ENCODE measurements around the gene DLEU7. TPM values are rescaled to one million over a fixed set of nuclear protein-coding genes. Genes with fewer than 3 reads are reported as not detected.

Gene DLEU7
- total and polyA plus RNA-seq, 2 donors (not counting 1 experiment from before 2014, with no cell fraction given), result 0.07 to 0.25 TPM

- peaks cover 27% of the 10 kb centered on the region for H3K4me1 Mint-ChIP-seq
- WGBS (ENCODE audit: insufficient coverage), result 83% methylated on average over 4 of the region's 10 CpGs
- intact Hi-C loops (cut with micrococcal nuclease), result no loop called here
- Histone ChIP-seq H3K4me1 (ENCODE audit: control insufficient read depth in 2 of 2, insufficient read depth in 2 of 2, low read length in 2 of 2) (peaks cover 21 to 29% of the 10 kb centered on the region in 2 donors), H3K9ac (ENCODE audit: low read length) (peak overlapping the region; percentile 42), H2AFZ (ENCODE audit: insufficient read depth, low read depth, low read length, poor library complexity, severe bottlenecking) (peak overlapping the region; percentile 69), H4K20me1 (ENCODE audit: control insufficient read depth, insufficient read depth, low read length, poor library complexity, severe bottlenecking) (no peaks in the 10 kb centered on the region), H3K79me2 (ENCODE audit: control insufficient read depth, insufficient read depth, low read length) (no peaks in the 10 kb centered on the region), H3K27ac (ENCODE audit: low read length in 2 of 2) (no peak overlapping the region), H3K4me2 (replicated peaks; ENCODE audit: low read depth, low read length, poor library complexity, severe bottlenecking) (peak overlapping the region; percentile 78), H3K27me3 (replicated peaks in 1 of 4; ENCODE audit: control extremely low read depth in 1 of 4, control insufficient read depth in 3 of 4, insufficient read depth in 4 of 4, low read length in 3 of 4) (peaks cover 0 to 9% (median 4%) of the 10 kb centered on the region in 4 experiments), H3K4me3 (ENCODE audit: control extremely low read depth in 1 of 5, extremely low read depth in 1 of 5, insufficient read depth in 1 of 5, low read depth in 2 of 5, low read length in 4 of 5) (peak overlapping the region in 2 of 5 experiments; percentile 41 to 42), H3K36me3 (replicated peaks in 1 of 2; ENCODE audit: control extremely low read depth in 1 of 2, control insufficient read depth in 1 of 2, extremely low read depth in 1 of 2, insufficient read depth in 2 of 2, low read length in 1 of 2) (no peaks in the 10 kb centered on the region), H3K9me3 (ENCODE audit: control extremely low read depth in 1 of 3, control insufficient read depth in 2 of 3, insufficient read depth in 1 of 3, low read length in 2 of 3) (peaks cover 0 to 10% (median 0%) of the 10 kb centered on the region in 3 donors)
- ChIA-PET CTCF (no interaction called here), POLR2A (interaction anchor here (0.7 kb wide), 1 partner anchor 129 kb away, joined by 3 read pairs; no protein-coding TSS in a partner anchor)
- H3K9me3 Mint-ChIP-seq (ENCODE audit: insufficient read depth), result peaks cover 2% of the 10 kb centered on the region
- TF ChIP-seq CTCF (IDR thresholded peaks at IDR 0.05) (no peak), EZH2 (IDR thresholded peaks at IDR 0.05; ENCODE audit: borderline replicate concordance, insufficient read depth, low read depth, low read length, poor library complexity, severe bottlenecking) (no peak)
- peaks cover 6% of the 10 kb centered on the region for H3K27me3 Mint-ChIP-seq
- no peak for ATAC-seq (ENCODE audit: low read depth)
- peak overlapping the region; percentile 72 for H3K4me3 Mint-ChIP-seq
- no peak overlapping the region for H3K27ac Mint-ChIP-seq
- DNase-seq, result no peak
These were observed 1.1 kb downstream of the DLEU7 start for GRCh38 chr13:50842251-50842989.

- DNase-seq (no peak), ATAC-seq (ENCODE audit: low read depth) (no peak)
- peak overlapping the region; percentile 20 for H3K4me3 Mint-ChIP-seq
- peaks cover 0 to 10% (median 0%) of the 10 kb centered on the region in 3 donors for H3K9me3 ChIP-seq (ENCODE audit: control extremely low read depth in 1 of 3, control insufficient read depth in 2 of 3, insufficient read depth in 1 of 3, low read length in 2 of 3)
- peaks cover 15 to 23% of the 10 kb centered on the region in 2 donors for H3K4me1 ChIP-seq (ENCODE audit: control insufficient read depth in 2 of 2, insufficient read depth in 2 of 2, low read length in 2 of 2)
- H2AFZ ChIP-seq (ENCODE audit: insufficient read depth, low read depth, low read length, poor library complexity, severe bottlenecking), result no peak overlapping the region
- no peak overlapping the region for H3K4me3 ChIP-seq (ENCODE audit: control extremely low read depth in 1 of 5, extremely low read depth in 1 of 5, insufficient read depth in 1 of 5, low read depth in 2 of 5, low read length in 4 of 5)
- intact Hi-C loops (cut with micrococcal nuclease), result no loop called here
- POLR2A ChIA-PET, result interaction anchor here (0.7 kb wide), 1 partner anchor 128 kb away, joined by 3 read pairs; no protein-coding TSS in a partner anchor
- 100% methylated on average over 3 of the region's 7 CpGs for whole genome bisulfite sequencing (ENCODE audit: insufficient coverage)
- H3K9me3 Mint-ChIP-seq (ENCODE audit: insufficient read depth), result peaks cover 2% of the 10 kb centered on the region
- TF ChIP-seq EZH2 (IDR thresholded peaks at IDR 0.05; ENCODE audit: borderline replicate concordance, insufficient read depth, low read depth, low read length, poor library complexity, severe bottlenecking) (no peak), CTCF (IDR thresholded peaks at IDR 0.05) (no peak)
- no peak overlapping the region for H3K27ac Mint-ChIP-seq
- peaks cover 0 to 9% (median 4%) of the 10 kb centered on the region in 4 experiments for H3K27me3 ChIP-seq (replicated peaks in 1 of 4; ENCODE audit: control extremely low read depth in 1 of 4, control insufficient read depth in 3 of 4, insufficient read depth in 4 of 4, low read length in 3 of 4)
- no peak overlapping the region for H3K9ac ChIP-seq (ENCODE audit: low read length)
- no peaks in the 10 kb centered on the region for H3K36me3 ChIP-seq (replicated peaks in 1 of 2; ENCODE audit: control extremely low read depth in 1 of 2, control insufficient read depth in 1 of 2, extremely low read depth in 1 of 2, insufficient read depth in 2 of 2, low read length in 1 of 2)
- H3K4me2 ChIP-seq (replicated peaks; ENCODE audit: low read depth, low read length, poor library complexity, severe bottlenecking), result no peak overlapping the region
- peaks cover 6% of the 10 kb centered on the region for H3K27me3 Mint-ChIP-seq
- CTCF ChIA-PET, result no interaction called here
- no peaks in the 10 kb centered on the region for H3K79me2 ChIP-seq (ENCODE audit: control insufficient read depth, insufficient read depth, low read length)
- no peak overlapping the region for H3K27ac ChIP-seq (ENCODE audit: low read length in 2 of 2)
- no peaks in the 10 kb centered on the region for H4K20me1 ChIP-seq (ENCODE audit: control insufficient read depth, insufficient read depth, low read length, poor library complexity, severe bottlenecking)
- peaks cover 20% of the 10 kb centered on the region for H3K4me1 Mint-ChIP-seq
These were observed 1.7 kb downstream of the DLEU7 start for GRCh38 chr13:50841786-50842185.
